SK-N-MC (cell line): Measurements from ENCODE around the gene ICA1L.

Source experiments
- DNase-seq: peaks from one replicate; pipeline ENCODE4 v3.0.0-alpha.2; 2011; ENCODE audit warnings: low read depth, low spot score
- H3K27ac ChIP-seq: fragments of 200-600 bp; sonication (generic); 2 replicates; pipeline ENCODE4 v1.5.1; 2016; ENCODE audit warnings: mixed run types
- H3K36me3 ChIP-seq: fragments of 200-600 bp; sonication (generic); 2 replicates; pipeline ENCODE4 v1.6.1; 2017; ENCODE audit warnings: antibody characterized with exemption, low read length, mixed read lengths; ENCODE audit not compliant: insufficient read depth
- H3K4me3 ChIP-seq: fragments of 200-600 bp; sonication (generic); 2 replicates; pipeline ENCODE4 v1.5.1; 2016
- H3K9ac ChIP-seq: fragments of 200-600 bp; sonication (generic); 2 replicates; pipeline ENCODE4 v1.8.0; 2017; ENCODE audit warnings: mixed run types, mixed read lengths; ENCODE audit not compliant: insufficient read length
- H3K9me3 ChIP-seq: fragments of 200-600 bp; sonication (generic); 2 replicates; pipeline ENCODE4 v1.6.1; 2017; ENCODE audit warnings: low read depth, mild to moderate bottlenecking, antibody characterized with exemption, low read length, moderate library complexity, mixed read lengths
- EZH2 ChIP-seq: fragments of 200-600 bp; sonication (generic); IDR thresholded peaks from one replicate; pipeline ENCODE4 v1.6.1; 2017; ENCODE audit warnings: antibody characterized with exemption
- FOXP2 ChIP-seq: optimal IDR thresholded peaks from 2 replicates; pipeline ENCODE3; 2011; ENCODE audit warnings: mild to moderate bottlenecking, moderate library complexity; ENCODE audit not compliant: insufficient read depth; ENCODE audit errors: extremely low read length, control extremely low read depth
- POLR2AphosphoS5 ChIP-seq: IDR thresholded peaks from 2 replicates; pipeline ENCODE4 v1.6.1; 2012; ENCODE audit warnings: mild to moderate bottlenecking, low read depth, low read length, borderline replicate concordance

Gene ICA1L

DNA sequence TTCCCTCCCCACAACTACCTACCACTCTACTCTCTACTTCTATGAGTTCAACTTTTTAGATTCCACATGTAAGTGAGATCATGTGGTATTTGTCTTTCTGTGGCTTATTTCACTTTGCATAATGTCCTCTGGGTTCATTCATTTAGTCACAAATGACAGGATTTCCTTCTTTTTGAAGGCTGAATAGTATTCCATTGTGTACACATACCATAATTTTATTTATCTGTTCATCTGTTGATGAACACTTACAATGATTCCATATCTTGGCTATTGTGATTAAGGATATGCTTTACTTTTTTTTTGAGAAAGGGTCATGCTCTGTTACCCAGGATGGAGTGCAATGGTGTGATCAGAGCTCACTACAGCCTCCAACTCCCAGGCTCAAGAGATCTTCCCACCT lies 73.6 kb downstream of the ICA1L start:
- Histone ChIP-seq H3K4me3 (no peak overlapping the region), H3K27ac (no peak overlapping the region), H3K9me3 (no peaks in the 10 kb centered on the region), H3K9ac (no peak overlapping the region), H3K36me3 (no peaks in the 10 kb centered on the region)
- no peak for DNase-seq
- TF ChIP-seq EZH2 (no peak), POLR2AphosphoS5 (no peak), FOXP2 (no peak)

DNA sequence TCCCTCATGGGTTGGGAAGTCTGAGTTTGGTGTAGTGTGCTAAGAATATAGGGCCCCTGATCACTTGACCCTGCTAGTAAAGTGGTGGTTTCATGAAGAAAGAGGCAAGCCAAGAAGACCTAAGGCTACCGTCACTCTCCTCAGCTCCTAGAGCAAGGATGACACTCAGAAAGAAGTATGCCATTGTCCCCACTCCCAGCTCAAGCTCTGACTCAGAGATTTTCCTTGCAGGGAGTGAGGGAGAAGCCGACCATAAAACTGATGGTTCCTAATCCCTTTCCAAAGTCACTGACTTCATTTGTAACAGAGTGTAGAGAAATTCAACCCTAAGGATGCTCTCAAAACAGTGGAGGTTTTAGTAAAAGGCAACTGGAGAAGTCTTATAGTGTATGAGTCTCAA lies 80.9 kb downstream of the ICA1L start:
- H3K9ac ChIP-seq: no peak overlapping the region
- no peak overlapping the region for H3K27ac ChIP-seq
- no peaks in the 10 kb centered on the region for H3K9me3 ChIP-seq
- peaks cover 8% of the 10 kb centered on the region; the same call in 1 of the 2 replicates for H3K36me3 ChIP-seq
- no peak overlapping the region for H3K4me3 ChIP-seq
- TF ChIP-seq FOXP2: no peak
- TF ChIP-seq EZH2: no peak
- TF ChIP-seq POLR2AphosphoS5: no peak
- DNase-seq: no peak

DNA sequence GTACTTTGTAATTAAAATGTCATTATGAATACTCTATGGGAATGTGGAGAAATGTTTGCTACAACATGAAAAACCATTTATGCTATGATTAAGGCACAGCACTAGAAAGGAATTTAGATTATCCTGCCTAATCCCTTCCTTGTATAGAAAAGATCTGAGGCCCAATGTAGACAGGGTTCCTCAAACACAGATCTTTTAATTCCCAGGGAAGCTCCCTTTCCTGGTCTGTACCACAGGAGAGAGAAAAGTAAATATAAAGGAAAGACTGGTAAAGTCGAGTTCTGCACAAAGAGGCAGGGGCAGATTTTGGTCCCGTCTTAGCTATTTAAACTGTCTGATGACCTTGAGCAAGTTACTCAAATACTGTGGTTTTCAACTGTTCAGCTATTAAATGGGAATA lies 84.7 kb downstream of the ICA1L start:
- Histone ChIP-seq H3K4me3 (no peak overlapping the region), H3K9ac (no peak overlapping the region), H3K36me3 (peaks cover 8% of the 10 kb centered on the region; the same call in 1 of the 2 replicates), H3K27ac (no peak overlapping the region), H3K9me3 (no peaks in the 10 kb centered on the region)
- no peak for DNase-seq
- no peak for TF ChIP-seq FOXP2

DNA sequence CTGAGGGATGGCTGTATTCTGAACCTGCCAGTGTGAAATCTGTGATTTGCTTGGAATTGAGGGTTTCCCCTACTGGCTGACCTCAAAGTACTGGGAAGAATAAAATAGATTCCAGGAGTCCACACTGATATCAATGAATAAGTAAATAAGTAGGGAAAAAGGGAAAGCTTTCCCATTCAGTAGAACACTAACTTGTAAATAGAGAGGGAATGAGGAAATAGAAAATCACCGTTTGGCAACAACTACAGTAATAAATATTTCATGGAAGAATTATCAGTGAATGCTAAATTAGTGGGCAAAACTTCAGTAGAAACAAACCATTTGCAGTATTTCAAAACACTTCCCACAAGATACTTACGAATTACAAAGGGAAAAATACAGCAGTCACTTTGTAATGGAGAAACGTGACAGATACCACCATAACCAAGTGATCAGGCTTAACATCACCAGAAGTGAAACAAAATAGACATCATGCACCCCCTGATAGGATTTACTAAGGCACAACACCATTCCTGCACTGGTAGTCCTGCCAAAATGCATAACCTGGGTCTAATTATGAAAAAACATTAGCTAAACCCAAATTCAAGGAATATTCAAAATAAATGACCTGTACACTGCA lies 88.5 kb downstream of the ICA1L start:
- no peak for DNase-seq
- TF ChIP-seq FOXP2 (no peak), EZH2 (no peak), POLR2AphosphoS5 (no peak)
- Histone ChIP-seq H3K36me3 (peaks cover 6% of the 10 kb centered on the region; the same call in 1 of the 2 replicates), H3K9ac (no peak overlapping the region), H3K4me3 (no peak overlapping the region), H3K27ac (peak overlapping the region; percentile 56), H3K9me3 (no peaks in the 10 kb centered on the region)

DNA sequence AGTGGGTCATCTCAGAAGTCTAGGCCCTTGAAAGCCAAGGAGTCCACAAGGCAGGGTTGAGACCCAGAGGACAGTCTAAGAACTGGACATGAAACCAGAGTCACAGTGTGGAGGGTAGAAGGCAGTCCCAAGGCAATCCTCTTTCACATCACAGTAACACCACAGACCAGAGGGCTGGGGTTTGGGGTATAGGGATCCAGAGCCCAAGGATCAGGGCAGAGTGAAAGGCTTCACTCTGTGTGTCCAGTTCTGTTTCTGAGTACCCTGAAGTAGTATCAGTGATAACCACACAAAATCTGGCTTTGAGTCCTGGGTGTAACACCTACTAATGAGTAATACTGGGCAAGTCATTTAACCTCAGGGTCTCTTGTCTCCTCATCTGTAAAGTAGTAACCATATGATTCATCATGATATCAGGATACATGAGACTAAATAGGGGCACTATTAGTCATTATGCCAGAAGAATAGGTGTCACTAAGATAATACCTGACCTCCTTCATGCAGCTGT lies 91.0 kb downstream of the ICA1L start:
- Histone ChIP-seq H3K36me3 (peaks cover 10% of the 10 kb centered on the region; the same call in 1 of the 2 replicates), H3K4me3 (no peak overlapping the region), H3K27ac (no peak overlapping the region), H3K9ac (no peak overlapping the region), H3K9me3 (no peaks in the 10 kb centered on the region)
- TF ChIP-seq POLR2AphosphoS5 (no peak), EZH2 (no peak), FOXP2 (no peak)
- DNase-seq: no peak

DNA sequence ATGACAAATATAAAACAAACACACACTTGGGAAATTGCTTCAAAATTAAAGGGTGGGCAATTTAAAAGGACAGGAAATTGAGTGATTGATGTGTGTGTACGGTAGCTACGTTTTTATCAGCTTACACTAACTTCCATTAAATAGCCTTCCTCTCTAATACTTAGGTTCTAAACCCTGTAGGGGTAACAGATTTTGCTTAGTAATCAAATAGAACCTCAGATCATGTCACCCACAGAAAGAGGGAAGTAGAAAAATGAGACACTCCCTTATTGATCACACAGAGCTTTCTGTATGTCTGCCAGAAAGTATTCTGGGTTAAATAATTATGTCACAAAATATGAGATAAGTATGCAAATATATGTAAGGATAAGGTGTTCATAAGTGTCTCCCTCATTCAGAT lies 93.3 kb downstream of the ICA1L start:
- DNase-seq: no peak
- H3K9me3 ChIP-seq: no peaks in the 10 kb centered on the region
- no peak overlapping the region for H3K27ac ChIP-seq
- no peak overlapping the region for H3K9ac ChIP-seq
- peaks cover 10% of the 10 kb centered on the region for H3K36me3 ChIP-seq
- no peak overlapping the region for H3K4me3 ChIP-seq
- TF ChIP-seq EZH2 (no peak), POLR2AphosphoS5 (no peak), FOXP2 (no peak)

DNA sequence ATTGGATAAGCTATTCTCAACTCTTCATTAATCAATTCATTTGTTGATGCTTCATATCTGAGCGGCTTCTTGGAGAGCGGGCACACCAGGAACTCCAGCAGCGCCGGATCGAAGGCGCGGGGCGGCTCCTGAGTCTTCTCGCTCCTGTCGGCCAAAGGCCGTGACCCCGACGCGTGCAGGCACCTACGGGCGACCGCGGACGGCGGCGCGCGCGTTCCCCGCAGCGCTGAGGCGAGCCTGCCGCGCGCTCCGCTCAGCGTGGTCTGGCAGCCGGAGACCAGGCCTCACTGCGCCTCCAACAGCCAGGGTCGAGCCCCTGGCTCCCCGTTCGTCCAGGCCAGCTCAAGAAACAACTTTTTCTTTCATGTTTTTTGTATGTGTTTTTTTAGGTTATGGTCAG lies 97.5 kb downstream of the ICA1L start:
- Histone ChIP-seq H3K4me3 (no peak overlapping the region), H3K9ac (no peak overlapping the region), H3K36me3 (peaks cover 7% of the 10 kb centered on the region; the same call in 1 of the 2 replicates), H3K27ac (no peak overlapping the region; the same call in 1 of the 2 replicates), H3K9me3 (no peaks in the 10 kb centered on the region)
- no peak for DNase-seq
- TF ChIP-seq EZH2 (no peak), POLR2AphosphoS5 (no peak), FOXP2 (no peak)

DNA sequence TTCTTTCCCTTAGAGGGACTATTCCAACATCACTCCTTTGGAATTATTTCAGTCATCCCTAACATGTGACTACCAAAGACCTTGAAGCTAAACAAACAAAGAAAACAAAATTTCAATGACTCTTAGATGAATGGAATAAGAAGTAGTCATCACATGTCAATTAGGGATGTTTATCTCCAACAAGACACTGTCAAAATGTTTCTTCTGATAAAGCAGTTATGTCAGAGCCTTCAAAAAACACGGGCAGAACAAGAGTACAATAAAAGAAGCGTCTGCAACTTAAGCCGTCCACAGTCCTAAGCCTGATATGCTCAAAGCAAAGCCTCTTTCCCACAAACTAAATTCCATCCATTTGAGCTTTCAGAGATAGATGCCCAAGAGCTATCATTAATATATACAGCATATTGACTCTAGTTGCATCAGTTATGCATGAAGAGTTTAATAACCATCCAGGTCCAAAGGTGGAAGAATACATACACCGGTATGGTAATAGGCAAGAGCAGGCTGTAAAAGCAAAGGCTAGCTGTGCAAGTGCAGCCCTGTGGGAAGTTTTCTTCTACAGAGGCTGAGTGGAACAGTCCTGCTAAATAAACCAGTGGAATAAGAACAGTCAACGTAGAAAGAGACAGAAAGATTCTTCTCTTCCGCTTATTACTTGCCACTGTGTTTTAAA lies 98.1 kb downstream of the ICA1L start:
- no peak for DNase-seq

More for the DNA sequence above, 98.1 kb downstream of the ICA1L start:
- Histone ChIP-seq H3K9me3 (no peaks in the 10 kb centered on the region), H3K4me3 (no peak overlapping the region), H3K9ac (no peak overlapping the region), H3K27ac (peak overlapping the region; percentile 63), H3K36me3 (peaks cover 7% of the 10 kb centered on the region; the same call in 1 of the 2 replicates)
- TF ChIP-seq POLR2AphosphoS5 (no peak), EZH2 (no peak), FOXP2 (no peak)
